HS-27A (cell line): ENCODE measurements around the gene TMPRSS15.
A peak's percentile ranks its signal among the peaks of the same experiment; 100 is the strongest.
"Not testable (repeated sequence)": the region's sequence is repeated elsewhere in the genome, so short reads cannot be mapped to it uniquely, and the experiment has no call there.

ENCODE experiments used
- DNase-seq: peaks from one replicate; pipeline ENCODE4 v3.0.0-alpha.2; 2012; ENCODE audit warnings: low read depth, missing footprints

Gene TMPRSS15

DNA sequence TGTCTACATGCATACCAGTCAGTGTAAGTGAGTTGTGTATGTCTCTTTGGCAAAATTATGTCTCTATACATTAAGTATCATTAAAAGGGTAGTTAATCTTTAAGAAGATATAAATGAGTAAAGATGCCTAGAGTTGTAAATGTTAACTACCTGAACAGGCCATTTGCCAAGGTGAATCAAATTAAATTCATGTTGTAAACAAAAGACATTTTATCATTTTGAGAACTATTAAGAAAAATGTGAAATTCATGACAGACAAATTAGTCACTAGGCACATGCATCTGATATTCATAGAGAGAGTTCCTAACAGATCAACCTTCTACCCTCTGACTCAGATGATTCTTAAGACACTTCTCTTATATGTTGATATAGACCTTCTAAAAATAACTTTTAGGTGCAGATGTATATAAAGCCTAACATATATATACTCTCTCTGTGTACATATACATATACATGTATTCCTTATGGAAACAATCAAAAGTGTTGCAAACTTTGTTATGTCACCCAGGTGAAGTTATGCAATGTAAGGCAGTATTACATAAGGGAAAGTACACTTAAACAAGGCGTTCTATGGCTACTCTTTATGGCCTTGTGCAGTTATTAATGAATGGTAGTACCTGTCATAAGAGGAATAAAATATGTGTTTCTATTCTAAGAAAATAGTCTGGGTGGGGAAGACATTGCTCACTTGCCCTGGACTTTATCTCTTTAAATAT, at the start of gene TMPRSS15:
TSS of gene TMPRSS15 (minus strand) at position 51 of the 716 bp plus-strand sequence. CDS start 163 bp downstream, outside the sequence.
- no peak for DNase-seq

GRCh38 chr21:18451670-18452069, 48.1 kb upstream of the TMPRSS15 start:
- no peak for DNase-seq

DNA sequence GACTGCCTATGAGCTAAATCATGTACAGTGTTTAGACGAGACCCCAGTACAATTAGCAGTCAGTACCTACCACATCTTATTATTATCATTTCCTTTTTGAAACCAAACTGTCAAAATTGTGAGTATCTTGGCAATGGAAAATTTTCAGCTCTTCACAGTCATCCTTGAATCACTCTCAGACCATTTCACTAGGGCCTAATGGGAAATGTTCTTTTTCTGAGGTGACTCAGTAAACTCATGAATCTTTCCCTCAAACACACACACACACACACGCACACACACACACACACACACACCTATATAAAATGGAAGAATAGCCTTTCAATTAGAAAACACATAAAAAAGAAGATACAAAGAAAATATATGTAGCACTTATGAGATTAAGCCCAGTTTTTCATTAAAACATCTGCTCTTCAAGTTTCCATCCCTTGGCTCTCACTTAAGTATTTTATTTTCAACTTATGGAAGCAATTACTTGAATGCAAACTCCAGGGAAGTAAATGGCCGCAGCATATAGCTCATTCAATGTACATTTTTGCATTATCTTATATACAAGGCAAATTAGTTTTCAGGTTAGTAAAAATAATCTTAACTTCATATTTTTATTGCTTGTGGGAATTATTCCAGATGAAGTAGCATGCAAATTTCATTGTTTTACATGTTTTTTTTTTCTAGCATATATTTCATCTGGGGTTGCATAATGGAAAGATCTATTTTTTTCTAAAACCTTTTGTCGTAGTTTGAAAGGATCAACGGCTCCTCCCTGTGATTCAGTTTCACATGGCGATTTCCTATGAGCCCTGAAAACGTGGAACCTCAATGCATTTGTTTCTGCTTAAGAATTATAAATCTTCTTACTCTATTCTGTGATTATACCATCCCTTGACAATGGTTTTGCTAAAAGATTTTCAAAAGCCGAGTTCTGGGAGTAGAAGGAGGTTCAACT, 46.3 kb upstream of the TMPRSS15 start:
- peak; percentile 23 for DNase-seq

GRCh38 chr21:18443701-18444100, 40.1 kb upstream of the TMPRSS15 start:
- no peak for DNase-seq

DNA sequence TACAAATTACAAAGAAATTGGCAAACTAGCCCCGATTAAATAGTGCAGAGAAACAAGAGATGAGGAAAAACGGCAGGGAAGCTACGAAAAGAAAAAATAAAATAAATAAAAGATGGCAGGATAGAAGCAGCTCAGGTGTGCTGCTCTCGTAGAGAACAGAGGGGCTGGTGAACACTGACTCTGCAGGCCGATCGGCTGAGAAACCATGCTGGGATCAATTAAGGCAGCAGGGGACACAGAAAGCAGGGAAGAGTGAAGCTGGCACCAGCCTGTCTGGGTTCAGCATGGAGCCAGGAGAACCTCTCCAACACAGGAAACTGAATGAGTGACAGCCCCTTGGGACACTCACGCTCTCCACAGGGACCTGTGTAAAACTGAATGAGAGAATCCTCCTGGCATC, 39.5 kb upstream of the TMPRSS15 start:
- DNase-seq, result no peak

DNA sequence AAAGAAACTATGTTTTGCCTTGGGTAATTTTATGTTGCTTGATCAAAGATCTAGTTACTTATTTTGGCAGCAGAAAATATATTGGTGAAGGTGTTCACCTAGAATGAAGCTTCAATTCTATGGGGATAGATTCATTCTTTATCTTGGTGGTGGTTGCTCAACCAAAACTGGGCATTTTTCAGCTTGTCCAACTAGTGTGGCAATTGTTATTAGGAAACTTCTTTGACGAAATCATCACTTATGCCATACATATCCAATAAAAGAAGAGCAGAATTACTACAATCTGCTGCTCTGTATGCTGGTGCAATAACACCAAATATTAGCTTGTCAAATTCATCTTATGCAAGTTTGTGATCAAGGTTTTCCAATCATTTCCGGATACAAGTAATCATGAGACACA, 26.8 kb upstream of the TMPRSS15 start:
- DNase-seq, result no peak

DNA sequence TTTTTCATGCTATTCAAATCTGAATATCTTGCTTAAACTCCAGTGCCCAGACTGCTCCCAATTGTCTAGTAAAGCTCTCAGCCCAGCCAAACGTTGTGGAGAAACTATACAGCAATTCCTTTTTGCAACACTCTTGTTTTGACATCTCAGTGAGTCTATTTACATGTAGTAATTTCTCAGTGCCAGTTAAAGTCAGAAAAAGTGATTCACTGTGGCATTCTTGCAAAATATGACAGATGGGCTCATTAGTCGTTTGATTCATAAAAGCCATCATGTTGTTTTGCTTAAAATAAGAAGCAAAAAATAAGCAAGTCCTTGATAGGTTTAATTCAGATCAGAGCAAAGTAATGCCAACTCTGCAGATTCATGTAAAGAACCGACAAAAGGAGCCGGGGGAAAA, 20.7 kb upstream of the TMPRSS15 start:
- no peak for DNase-seq

DNA sequence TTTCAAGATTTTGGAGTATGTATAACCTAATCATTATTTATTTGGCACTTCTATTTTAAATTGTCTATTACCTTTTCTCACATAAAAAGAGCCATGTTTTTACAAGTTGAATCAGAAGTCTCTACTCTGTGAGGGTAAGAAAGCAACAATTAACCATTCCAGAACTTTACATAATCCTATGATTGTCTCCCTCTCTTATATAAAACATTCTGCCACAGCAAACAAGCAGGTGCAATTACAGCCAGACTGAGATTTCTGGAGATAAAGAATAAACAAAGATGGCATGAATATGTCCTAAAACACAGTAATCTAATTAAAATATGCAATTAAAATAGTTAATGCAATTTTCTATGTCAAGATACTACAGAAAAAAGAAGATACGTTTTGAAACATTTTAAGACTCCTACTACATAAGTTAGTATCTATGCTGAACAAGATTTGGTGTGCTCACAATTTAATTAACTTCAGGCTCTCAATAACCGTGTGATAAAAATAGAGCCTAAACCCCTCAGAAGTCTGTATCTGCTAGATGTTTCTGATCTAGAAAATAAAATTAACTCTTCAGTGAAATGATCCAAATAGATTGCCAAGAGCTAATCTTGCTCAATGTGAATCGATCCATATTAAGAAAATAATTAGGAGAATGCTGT, 13.7 kb upstream of the TMPRSS15 start:
- DNase-seq, result no peak

- no peak for DNase-seq
These were observed 8.0 kb upstream of the TMPRSS15 start for GRCh38 chr21:18411565-18411964.

DNA sequence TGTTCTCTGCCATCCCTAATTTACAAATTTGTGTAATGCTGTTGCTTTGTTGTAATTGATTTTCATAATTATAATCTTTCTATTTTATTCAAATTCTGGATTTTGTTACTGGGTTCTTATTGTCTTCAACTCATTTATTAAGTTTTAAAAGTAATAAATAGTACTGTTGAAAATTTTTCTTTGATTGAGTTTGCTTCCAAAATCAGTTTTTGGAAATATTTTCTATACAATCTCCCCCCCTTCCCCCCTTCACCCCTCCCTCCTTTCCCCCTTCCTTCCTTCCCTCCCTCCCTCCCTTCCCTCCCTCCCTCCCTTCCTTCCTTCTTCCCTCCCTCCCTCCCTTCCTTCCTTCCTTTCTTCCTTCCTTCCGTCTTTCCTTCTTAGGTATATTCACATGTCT, 6.0 kb upstream of the TMPRSS15 start:
- no peak for DNase-seq

- DNase-seq, result no peak
These were observed 4.7 kb downstream of the TMPRSS15 start for GRCh38 chr21:18398843-18399242.

GRCh38 chr21:18387994-18388393, 15.6 kb downstream of the TMPRSS15 start:
- no peak for DNase-seq

- no peak for DNase-seq
These were observed 18.8 kb downstream of the TMPRSS15 start for GRCh38 chr21:18384771-18385170.

- not testable (repeated sequence) for DNase-seq
These were observed 20.5 kb downstream of the TMPRSS15 start for GRCh38 chr21:18382934-18383619.

DNA sequence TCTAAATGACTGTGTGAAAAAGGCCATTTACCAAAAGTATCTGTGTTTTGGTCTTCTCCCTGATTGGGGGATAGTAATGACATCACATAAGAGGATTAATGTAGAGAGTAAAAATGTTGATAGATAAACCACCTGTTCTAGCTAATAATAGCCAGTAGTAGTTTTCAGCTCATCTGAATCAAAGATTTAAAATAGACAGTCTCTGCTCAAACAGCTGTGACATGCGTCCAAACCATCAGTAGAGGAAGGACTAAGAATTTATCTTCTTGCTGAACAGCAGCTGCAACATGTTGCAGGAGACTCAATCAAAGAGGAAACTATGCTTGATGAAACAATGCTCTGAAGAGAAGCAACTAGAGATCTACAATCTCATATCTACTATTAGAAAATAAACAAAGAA, 21.4 kb downstream of the TMPRSS15 start:
- DNase-seq, result no peak

GRCh38 chr21:18373606-18374005, 30.0 kb downstream of the TMPRSS15 start:
- DNase-seq, result no peak

DNA sequence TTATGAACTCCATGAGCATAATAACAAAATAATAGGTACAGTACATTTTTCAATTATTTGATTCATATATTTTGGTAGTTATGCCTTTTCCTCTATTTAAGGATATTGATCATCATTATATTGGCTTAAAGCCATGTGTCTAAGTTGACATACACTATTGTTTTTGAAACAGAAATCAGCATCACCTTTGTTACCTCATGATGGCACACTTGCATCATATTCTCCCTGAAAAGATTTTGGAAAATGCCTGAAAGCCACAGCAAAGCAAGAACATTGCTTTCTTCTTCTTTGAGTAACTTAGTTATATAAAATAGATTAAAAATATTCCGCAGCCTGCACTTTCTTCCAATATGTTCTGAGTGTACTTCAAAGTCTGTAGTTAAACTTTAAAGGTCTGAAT, 33.3 kb downstream of the TMPRSS15 start:
- no peak for DNase-seq

GRCh38 chr21:18369115-18369514, 34.5 kb downstream of the TMPRSS15 start:
- DNase-seq, result no peak

GRCh38 chr21:18368205-18368604, 35.4 kb downstream of the TMPRSS15 start:
- no peak for DNase-seq

DNA sequence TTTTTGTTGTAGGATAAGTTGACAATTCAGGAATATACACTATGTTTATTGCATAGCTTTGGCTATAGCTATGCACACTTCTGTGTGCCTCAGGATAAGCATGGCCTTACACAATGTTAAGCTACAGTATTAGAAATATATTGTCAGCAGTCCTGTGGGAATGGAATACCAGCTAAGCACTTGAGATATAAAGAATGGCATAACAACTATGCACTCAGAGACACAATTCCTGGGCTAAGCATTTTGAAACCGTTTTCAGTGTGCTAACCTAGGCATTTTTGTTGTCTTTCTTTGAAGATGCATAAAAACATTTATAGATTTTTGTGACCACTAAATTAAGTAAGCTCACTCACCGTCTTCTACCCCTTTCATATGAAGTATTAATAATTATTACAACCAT, 46.8 kb downstream of the TMPRSS15 start:
- no peak for DNase-seq

DNA sequence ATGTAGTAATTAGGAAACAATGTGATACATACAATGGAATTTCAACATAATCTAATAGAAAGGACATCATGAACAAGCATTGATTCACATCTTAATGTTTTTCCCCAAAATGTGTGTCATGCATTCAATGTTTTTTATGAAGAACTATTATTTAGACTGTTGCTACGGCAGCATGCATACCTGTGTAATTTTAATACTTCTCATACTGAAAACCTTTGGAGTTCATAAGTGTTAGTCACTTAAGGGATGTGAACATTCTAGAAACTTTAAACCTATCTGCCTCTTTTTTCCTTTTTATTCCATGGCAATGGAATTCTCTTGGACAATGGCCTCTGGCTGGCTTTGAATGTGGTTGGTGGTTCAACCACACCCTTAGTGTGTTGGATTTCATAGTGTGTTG, 48.6 kb downstream of the TMPRSS15 start:
- DNase-seq, result no peak

GRCh38 chr21:18350216-18350615, 53.4 kb downstream of the TMPRSS15 start:
- DNase-seq, result no peak
